Measurements from ENCODE around the gene ARF1. TPM values are rescaled to one million over a fixed set of nuclear protein-coding genes. Genes with fewer than 3 reads are reported as not detected.

The ARF1 gene
- total and polyA plus RNA-seq, 10 of the 15 experiments (the other 5 are each of a cell fraction or from before 2014, with no cell fraction given) = 48.4 to 508 (median 283) TPM

- SMC1A ChIA-PET (ENCODE audit: uncharacterized antibody, unreplicated experiment) = no interaction called here
- Histone ChIP-seq H3K79me2 (ENCODE audit: control insufficient read depth, insufficient read depth, low read length) (no peaks in the 10 kb centered on the region), H2AFZ (ENCODE audit: control insufficient read depth, low read depth, low read length) (no peak overlapping the region), H3K4me3 (no peak overlapping the region), H3K9me3 (replicated peaks; ENCODE audit: control insufficient read depth, insufficient read depth, low read length) (no peaks in the 10 kb centered on the region; the same call in 2 of the 3 replicates), H3K4me1 (ENCODE audit: control insufficient read depth, insufficient read depth, low read length) (no peaks in the 10 kb centered on the region), H3K27ac (ENCODE audit: control insufficient read depth, insufficient read depth) (no peak overlapping the region), H3K36me3 (ENCODE audit: control insufficient read depth in 2 of 2, insufficient read depth in 2 of 2, low read length in 1 of 2) (no peaks in the 10 kb centered on the region), H4K20me1 (ENCODE audit: control insufficient read depth, insufficient read depth) (no peaks in the 10 kb centered on the region), H3K27me3 (replicated peaks in 1 of 2; ENCODE audit: control insufficient read depth in 2 of 2, insufficient read depth in 2 of 2, low read length in 1 of 2) (peaks cover 0 to 7% of the 10 kb centered on the region in 2 experiments; a peak in 3 of 4 replicates), H3K4me2 (ENCODE audit: control insufficient read depth, insufficient read depth) (no peak overlapping the region), H3K9ac (ENCODE audit: control insufficient read depth, insufficient read depth, low read length) (no peak overlapping the region)
- RAD21 ChIA-PET (ENCODE audit: unreplicated experiment) = no interaction called here
- intact Hi-C loops (cut with micrococcal nuclease; ENCODE audit: unreplicated experiment) (no loop called here), in situ Hi-C loops (cut with MboI) (no loop called here)
- FAIRE-seq = no peak
- POLR2A ChIA-PET = no interaction called here
- TF ChIP-seq, protein P1, sequence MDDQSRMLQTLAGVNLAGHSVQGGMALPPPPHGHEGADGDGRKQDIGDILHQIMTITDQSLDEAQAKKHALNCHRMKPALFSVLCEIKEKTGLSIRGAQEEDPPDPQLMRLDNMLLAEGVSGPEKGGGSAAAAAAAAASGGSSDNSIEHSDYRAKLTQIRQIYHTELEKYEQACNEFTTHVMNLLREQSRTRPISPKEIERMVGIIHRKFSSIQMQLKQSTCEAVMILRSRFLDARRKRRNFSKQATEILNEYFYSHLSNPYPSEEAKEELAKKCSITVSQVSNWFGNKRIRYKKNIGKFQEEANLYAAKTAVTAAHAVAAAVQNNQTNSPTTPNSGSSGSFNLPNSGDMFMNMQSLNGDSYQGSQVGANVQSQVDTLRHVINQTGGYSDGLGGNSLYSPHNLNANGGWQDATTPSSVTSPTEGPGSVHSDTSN (IDR thresholded peaks at IDR 0.05; ENCODE audit: insufficient replicate concordance, low read depth, low read length) = no peak
- TF ChIP-seq RAD51 (IDR thresholded peaks at IDR 0.05) = no peak
- no peak for TF ChIP-seq BRCA1 (IDR thresholded peaks at IDR 0.05; ENCODE audit: low read depth, low read length)
- WGBS (ENCODE audit: insufficient coverage, insufficient replicate concordance, low lambda C conversion rate, missing lambda C conversion rate) = 39% methylated on average over 33 of the region's 34 CpGs
- DNase-seq (ENCODE audit: low read depth, low spot score) = no peak
- ATAC-seq = no peak
- CTCF ChIA-PET = interaction anchor here (0.9 kb wide), 1 partner anchor 163 kb away, joined by 3 read pairs; no protein-coding TSS in a partner anchor
- BruUV-seq (replicated peaks) = no TSS peak
Observed at GRCh38 chr1:228060458-228061190, 21.9 kb upstream of the ARF1 start.

DNA sequence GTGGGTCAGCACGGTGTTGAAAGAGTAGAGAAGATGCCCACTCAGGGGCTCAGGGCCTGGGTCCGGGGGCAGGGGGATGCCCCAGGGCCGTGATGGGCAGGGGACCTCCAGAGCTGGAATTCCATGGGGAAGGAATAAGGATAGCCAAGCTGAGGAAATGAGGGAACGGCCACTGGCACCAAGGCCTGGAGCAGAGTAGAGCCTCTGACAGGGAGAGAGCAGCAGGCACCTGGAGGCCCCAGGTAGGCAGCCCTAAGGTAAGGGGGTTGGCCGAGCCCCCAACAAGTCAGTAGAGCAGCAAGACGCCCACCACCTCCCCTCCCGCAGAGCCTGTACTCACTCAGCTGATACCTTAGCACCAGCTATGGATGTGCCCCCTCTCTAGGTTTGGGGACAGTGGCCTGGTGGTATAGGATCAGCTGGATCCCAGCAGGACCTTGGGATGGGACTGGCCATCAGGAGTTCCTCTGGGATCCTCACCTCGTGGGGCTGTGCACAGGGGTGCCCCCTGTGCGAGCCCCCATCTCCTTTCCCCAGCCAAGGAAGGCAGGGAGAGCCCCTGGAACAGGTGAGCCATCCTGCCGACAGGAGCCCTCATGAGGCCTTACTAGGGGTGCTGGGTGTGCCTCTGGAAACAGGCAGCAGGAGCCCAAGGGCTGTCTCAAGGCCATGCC is 21.0 kb upstream of the ARF1 start:
- no TSS peak for BruUV-seq (replicated peaks)
- DNase-seq (ENCODE audit: low read depth, low spot score) = no peak
- Histone ChIP-seq H4K20me1 (ENCODE audit: control insufficient read depth, insufficient read depth) (no peaks in the 10 kb centered on the region), H3K36me3 (ENCODE audit: control insufficient read depth in 2 of 2, insufficient read depth in 2 of 2, low read length in 1 of 2) (no peaks in the 10 kb centered on the region), H2AFZ (ENCODE audit: control insufficient read depth, low read depth, low read length) (no peak overlapping the region), H3K27ac (ENCODE audit: control insufficient read depth, insufficient read depth) (no peak overlapping the region), H3K4me3 (no peak overlapping the region), H3K79me2 (ENCODE audit: control insufficient read depth, insufficient read depth, low read length) (no peaks in the 10 kb centered on the region), H3K9me3 (replicated peaks; ENCODE audit: control insufficient read depth, insufficient read depth, low read length) (no peaks in the 10 kb centered on the region; the same call in 2 of the 3 replicates), H3K4me1 (ENCODE audit: control insufficient read depth, insufficient read depth, low read length) (no peaks in the 10 kb centered on the region), H3K4me2 (ENCODE audit: control insufficient read depth, insufficient read depth) (no peak overlapping the region), H3K9ac (ENCODE audit: control insufficient read depth, insufficient read depth, low read length) (no peak overlapping the region), H3K27me3 (replicated peaks in 1 of 2; ENCODE audit: control insufficient read depth in 2 of 2, insufficient read depth in 2 of 2, low read length in 1 of 2) (peaks cover 0 to 7% of the 10 kb centered on the region in 2 experiments; a peak in 3 of 4 replicates)
- ChIA-PET RAD21 (ENCODE audit: unreplicated experiment) (no interaction called here), SMC1A (ENCODE audit: uncharacterized antibody, unreplicated experiment) (no interaction called here), POLR2A (no interaction called here), CTCF (no interaction called here)
- no peak for ATAC-seq
- 19% methylated on average over 10 of the region's 10 CpGs for WGBS (ENCODE audit: insufficient coverage, insufficient replicate concordance, low lambda C conversion rate, missing lambda C conversion rate)
- intact Hi-C loops (cut with micrococcal nuclease; ENCODE audit: unreplicated experiment) (no loop called here), in situ Hi-C loops (cut with MboI) (no loop called here)
- FAIRE-seq = no peak
- TF ChIP-seq TARDBP (IDR thresholded peaks at IDR 0.05; ENCODE audit: borderline replicate concordance) (no peak), MTA3 (IDR thresholded peaks at IDR 0.05; ENCODE audit: borderline replicate concordance, low read length) (no peak), ZNF207 (IDR thresholded peaks at IDR 0.05; ENCODE audit: borderline replicate concordance) (no peak), SREBF1 (IDR thresholded peaks at IDR 0.05; ENCODE audit: low read length) (no peak), STAT3 (IDR thresholded peaks at IDR 0.05; ENCODE audit: low read depth, low read length) (no peak), MEF2B (IDR thresholded peaks at IDR 0.05; ENCODE audit: partially characterized antibody, poor library complexity, severe bottlenecking) (no peak), ASH2L (IDR thresholded peaks at IDR 0.05; ENCODE audit: borderline replicate concordance, low read depth) (no peak), SP1 (IDR thresholded peaks at IDR 0.05; ENCODE audit: low read depth, low read length) (no peak), REST (IDR thresholded peaks at IDR 0.05; ENCODE audit: low read depth, low read length) (no peak)

Data from GM12878 (cell line).